Measurements from ENCODE around the gene PPP1R1C.

PPP1R1C gene

DNA sequence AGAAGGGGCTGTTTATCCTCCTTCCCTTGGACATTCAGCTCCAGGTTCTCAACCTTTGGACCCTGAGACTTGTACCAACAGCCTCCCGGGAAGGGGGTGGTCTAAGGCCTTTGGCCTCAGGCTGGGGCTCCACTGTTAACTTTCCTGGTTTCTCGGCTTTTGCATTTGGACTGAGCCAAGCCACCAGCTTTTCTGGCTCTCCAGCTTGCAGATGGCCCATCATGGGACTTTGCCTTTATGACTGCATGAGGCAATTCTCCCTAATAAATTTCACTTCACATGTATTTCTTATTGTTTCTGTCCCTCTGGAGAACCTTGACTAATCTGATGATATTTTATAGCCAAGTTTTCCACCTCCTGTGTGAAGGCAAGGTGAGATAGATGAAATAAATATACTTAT lies 180.8 kb downstream of the PPP1R1C start:
- DNase-seq (ENCODE audit: extremely low read depth, low read depth) = no peak
- TF ChIP-seq, protein P1, sequence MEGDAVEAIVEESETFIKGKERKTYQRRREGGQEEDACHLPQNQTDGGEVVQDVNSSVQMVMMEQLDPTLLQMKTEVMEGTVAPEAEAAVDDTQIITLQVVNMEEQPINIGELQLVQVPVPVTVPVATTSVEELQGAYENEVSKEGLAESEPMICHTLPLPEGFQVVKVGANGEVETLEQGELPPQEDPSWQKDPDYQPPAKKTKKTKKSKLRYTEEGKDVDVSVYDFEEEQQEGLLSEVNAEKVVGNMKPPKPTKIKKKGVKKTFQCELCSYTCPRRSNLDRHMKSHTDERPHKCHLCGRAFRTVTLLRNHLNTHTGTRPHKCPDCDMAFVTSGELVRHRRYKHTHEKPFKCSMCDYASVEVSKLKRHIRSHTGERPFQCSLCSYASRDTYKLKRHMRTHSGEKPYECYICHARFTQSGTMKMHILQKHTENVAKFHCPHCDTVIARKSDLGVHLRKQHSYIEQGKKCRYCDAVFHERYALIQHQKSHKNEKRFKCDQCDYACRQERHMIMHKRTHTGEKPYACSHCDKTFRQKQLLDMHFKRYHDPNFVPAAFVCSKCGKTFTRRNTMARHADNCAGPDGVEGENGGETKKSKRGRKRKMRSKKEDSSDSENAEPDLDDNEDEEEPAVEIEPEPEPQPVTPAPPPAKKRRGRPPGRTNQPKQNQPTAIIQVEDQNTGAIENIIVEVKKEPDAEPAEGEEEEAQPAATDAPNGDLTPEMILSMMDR (IDR thresholded peaks at IDR 0.05; ENCODE audit: low read depth, low read length) = no peak

DNA sequence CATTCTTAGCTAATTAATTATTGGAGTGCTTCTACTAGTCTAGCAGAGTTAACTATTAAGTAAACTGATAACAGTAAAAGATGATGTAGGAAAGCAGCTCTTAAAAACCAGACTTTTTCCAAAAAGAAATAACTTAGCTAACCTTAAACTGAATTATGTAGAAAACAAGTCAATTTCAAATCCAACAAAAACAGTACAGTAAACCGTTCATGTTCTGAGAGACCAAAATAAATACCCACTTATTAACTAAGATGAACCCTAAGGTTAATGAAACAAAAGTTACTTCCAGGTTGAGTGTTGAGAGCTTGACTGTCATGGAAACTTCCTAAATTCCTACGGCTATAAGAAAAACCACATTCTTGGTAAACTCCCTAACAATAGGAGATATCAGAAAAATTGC lies 181.2 kb downstream of the PPP1R1C start:
- no peak for DNase-seq (ENCODE audit: extremely low read depth, low read depth)
- TF ChIP-seq, protein P1 (IDR thresholded peaks at IDR 0.05; ENCODE audit: low read depth, low read length) = no peak
